Sigmoid colon (tissue), 7 donors: Measurements from ENCODE around the gene PDGFRA. TPM values are rescaled to one million over a fixed set of nuclear protein-coding genes. Genes with fewer than 3 reads are reported as not detected.

Experiments
- DNase-seq: peaks from one replicate; pipeline ENCODE4 v3.0.0-alpha.2; 2019
- H3K27ac ChIP-seq, 4 donors: fragments of 200-600 bp; sonication (generic); one replicate each; pipeline ENCODE4 v1.5.1; 2016 to 2019; ENCODE audit warnings: mild to moderate bottlenecking in 1 of 4
- H3K27me3 ChIP-seq, 3 donors: fragments of 200-600 bp; sonication (generic); one replicate each; pipeline ENCODE4 v1.5.1; 2019; ENCODE audit warnings: mild to moderate bottlenecking in 1 of 3
- H3K36me3 ChIP-seq, 4 donors: fragments of 200-600 bp; sonication (generic); one replicate each; pipeline ENCODE4 v1.5.1; 2016 to 2019
- H3K4me1 ChIP-seq, 4 donors: fragments of 200-600 bp; sonication (generic); one replicate each; pipeline ENCODE4 v1.5.1; 2017 to 2019
- H3K4me3 ChIP-seq, 4 donors: fragments of 200-600 bp; sonication (generic); one replicate each; pipeline ENCODE4 v1.5.1; 2017 to 2019; ENCODE audit warnings: mild to moderate bottlenecking in 2 of 4, moderate library complexity in 1 of 4
- H3K9me3 ChIP-seq, 4 donors: fragments of 200-600 bp in 3 of 4; sonication (generic) in 3 of 4; one replicate each; pipeline versions ENCODE4 v1.5.1 to v1.6.1; 2013 to 2019
- CTCF ChIP-seq, 4 experiments: fragments of 450-650 bp in 3 of 4; fragments of 200-600 bp in 1 of 4; IDR thresholded peaks; one replicate each; pipeline ENCODE4 v1.5.1; 2016 to 2019; ENCODE audit warnings: antibody characterized with exemption in 4 of 4, mild to moderate bottlenecking in 3 of 4, moderate library complexity in 2 of 4
- EP300 ChIP-seq, 4 donors: sonication (generic); formaldehyde crosslinking; IDR thresholded peaks; one replicate each; pipeline ENCODE4 v1.6.1; 2017; ENCODE audit warnings: antibody characterized with exemption in 4 of 4
- POLR2A ChIP-seq, 2 donors: fragments of 450-650 bp; IDR thresholded peaks; one replicate each; pipeline ENCODE4 v1.6.1; 2016; ENCODE audit warnings: antibody characterized with exemption in 2 of 2, mild to moderate bottlenecking in 2 of 2, moderate library complexity in 2 of 2
- POLR2AphosphoS5 ChIP-seq, 4 donors: sonication (generic); formaldehyde crosslinking; IDR thresholded peaks; one replicate each; pipeline ENCODE4 v1.6.1; 2017; ENCODE audit warnings: antibody characterized with exemption in 4 of 4
- WGBS, 2 donors: extraction: QIAGEN DNeasy Blood & Tissue Kit; methylation state at CpG; one replicate each; pipeline ENCODE4 v1.1.7; 2013; 5-methylcytosine and 5-hydroxymethylcytosine counted together
- intact Hi-C: fragments of 100-400 bp; cut with DNase I; formaldehyde crosslinking; loops from one replicate; pipeline ENCODE4 v1.15.1; 2023
- polyA plus RNA-seq, 3 donors: library from polyadenylated mRNA; stranded (reverse); fragments of 200-250 nt; gene quantifications; one replicate each; pipeline ENCODE4 v1.2.3, GENCODE V29; 2013
- total RNA-seq, 4 donors: library from RNA; depleted of rRNA; stranded (reverse); fragments of >200 nt; gene quantifications; one replicate each; pipeline ENCODE4 v1.1.0, GENCODE V29; 2016
- donor health status: healthy with polysubstance abuse.
- donor health status: Bipolar disorder and iron deficiency.
- donor health status: healthy.

PDGFRA gene
- total and polyA plus RNA-seq, 7 donors, result 3.2 to 222 (median 170) TPM

GRCh38 chr4:54215379-54216077 lies 13.6 kb upstream of the PDGFRA start:
- H3K27ac ChIP-seq, result no peak overlapping the region
- WGBS, 2 donors, result 51 to 70% methylated on average over 4 of the region's 4 CpGs
- intact Hi-C loops, result loop anchor here (5.0 kb wide), 2 partner anchors 113 to 838 kb away; partner anchors contain the start of genes FIP1L1 and GSX2
- no peaks in the 10 kb centered on the region for H3K9me3 ChIP-seq
- peaks cover 0 to 14% (median 0%) of the 10 kb centered on the region in 3 donors for H3K27me3 ChIP-seq
- H3K36me3 ChIP-seq, result no peaks in the 10 kb centered on the region
- peaks cover 0 to 19% (median 9%) of the 10 kb centered on the region in 4 donors for H3K4me1 ChIP-seq
- H3K4me3 ChIP-seq, result no peak overlapping the region
- TF ChIP-seq CTCF (IDR thresholded peaks at IDR 0.05), result no peak
- TF ChIP-seq POLR2A (IDR thresholded peaks at IDR 0.05), result no peak
- TF ChIP-seq POLR2AphosphoS5 (IDR thresholded peaks at IDR 0.05), result no peak
- no peak for TF ChIP-seq EP300 (IDR thresholded peaks at IDR 0.05)
- DNase-seq, result no peak

- intact Hi-C loops, result loop anchor here (1.0 to 5.0 kb wide), 3 partner anchors 116 to 841 kb away; partner anchors contain the start of genes FIP1L1 and GSX2
- TF ChIP-seq CTCF (IDR thresholded peaks at IDR 0.05) (peak; percentile 93 to 96 (median 93)), POLR2A (IDR thresholded peaks at IDR 0.05) (no peak), POLR2AphosphoS5 (IDR thresholded peaks at IDR 0.05) (peak; percentile 22 to 76 (median 60)), EP300 (IDR thresholded peaks at IDR 0.05) (no peak)
- peaks cover 0 to 17% (median 0%) of the 10 kb centered on the region in 3 donors for H3K27me3 ChIP-seq
- DNase-seq, result peak; percentile 94
- 0 to 2% methylated on average over 23 of the region's 23 CpGs for WGBS, 2 donors
- H3K27ac ChIP-seq, result peak overlapping the region in 2 of 4 donors; percentile 24 to 52
- H3K4me3 ChIP-seq, result peak overlapping the region; percentile 20 to 47 (median 40)
- H3K36me3 ChIP-seq, result no peaks in the 10 kb centered on the region
- no peaks in the 10 kb centered on the region for H3K9me3 ChIP-seq
- peaks cover 0 to 19% (median 9%) of the 10 kb centered on the region in 4 donors for H3K4me1 ChIP-seq
Observed at GRCh38 chr4:54217642-54218495, 11.2 kb upstream of the PDGFRA start.

GRCh38 chr4:54218736-54219135 lies 10.4 kb upstream of the PDGFRA start:
- no peak for DNase-seq
- TF ChIP-seq CTCF (IDR thresholded peaks at IDR 0.05), result no peak
- TF ChIP-seq POLR2A (IDR thresholded peaks at IDR 0.05), result no peak
- TF ChIP-seq EP300 (IDR thresholded peaks at IDR 0.05), result no peak
- TF ChIP-seq POLR2AphosphoS5 (IDR thresholded peaks at IDR 0.05), result no peak
- H3K9me3 ChIP-seq, result no peaks in the 10 kb centered on the region
- no peaks in the 10 kb centered on the region for H3K36me3 ChIP-seq
- H3K4me3 ChIP-seq, result no peak overlapping the region
- H3K27ac ChIP-seq, result no peak overlapping the region
- 48 to 80% methylated on average over 6 of the region's 6 CpGs for WGBS, 2 donors
- H3K4me1 ChIP-seq, result peaks cover 0 to 19% (median 9%) of the 10 kb centered on the region in 4 donors
- H3K27me3 ChIP-seq, result peaks cover 0 to 26% (median 3%) of the 10 kb centered on the region in 3 donors
- intact Hi-C loops, result loop anchor here (1.0 to 5.0 kb wide), 3 partner anchors 116 to 841 kb away; partner anchors contain the start of genes FIP1L1 and GSX2

GRCh38 chr4:54224996-54225597 lies 4.0 kb upstream of the PDGFRA start:
- 12 to 36% methylated on average over 6 of the region's 6 CpGs for WGBS, 2 donors
- no peaks in the 10 kb centered on the region for H3K9me3 ChIP-seq
- no peaks in the 10 kb centered on the region for H3K36me3 ChIP-seq
- intact Hi-C loops, result loop anchor here (5.0 kb wide), 1 partner anchor 1208 kb away; no protein-coding TSS in a partner anchor
- DNase-seq, result no peak
- H3K27ac ChIP-seq, result peak overlapping the region; percentile 64 to 75 (median 66)
- TF ChIP-seq POLR2A (IDR thresholded peaks at IDR 0.05), result no peak
- TF ChIP-seq POLR2AphosphoS5 (IDR thresholded peaks at IDR 0.05), result no peak
- no peak for TF ChIP-seq CTCF (IDR thresholded peaks at IDR 0.05)
- no peak for TF ChIP-seq EP300 (IDR thresholded peaks at IDR 0.05)
- peak overlapping the region; percentile 17 to 45 (median 36) for H3K4me3 ChIP-seq
- peaks cover 27 to 76% (median 64%) of the 10 kb centered on the region in 3 donors for H3K27me3 ChIP-seq
- peaks cover 0 to 36% (median 34%) of the 10 kb centered on the region in 4 donors for H3K4me1 ChIP-seq
